Measurements from ENCODE around the gene CRKL. TPM values are rescaled to one million over a fixed set of nuclear protein-coding genes. Genes with fewer than 3 reads are reported as not detected.
"Not testable (repeated sequence)": the region's sequence is repeated elsewhere in the genome, so short reads cannot be mapped to it uniquely, and the experiment has no call there.

The CRKL gene, protein sequence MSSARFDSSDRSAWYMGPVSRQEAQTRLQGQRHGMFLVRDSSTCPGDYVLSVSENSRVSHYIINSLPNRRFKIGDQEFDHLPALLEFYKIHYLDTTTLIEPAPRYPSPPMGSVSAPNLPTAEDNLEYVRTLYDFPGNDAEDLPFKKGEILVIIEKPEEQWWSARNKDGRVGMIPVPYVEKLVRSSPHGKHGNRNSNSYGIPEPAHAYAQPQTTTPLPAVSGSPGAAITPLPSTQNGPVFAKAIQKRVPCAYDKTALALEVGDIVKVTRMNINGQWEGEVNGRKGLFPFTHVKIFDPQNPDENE
- total RNA-seq: 54.1 TPM

DNA sequence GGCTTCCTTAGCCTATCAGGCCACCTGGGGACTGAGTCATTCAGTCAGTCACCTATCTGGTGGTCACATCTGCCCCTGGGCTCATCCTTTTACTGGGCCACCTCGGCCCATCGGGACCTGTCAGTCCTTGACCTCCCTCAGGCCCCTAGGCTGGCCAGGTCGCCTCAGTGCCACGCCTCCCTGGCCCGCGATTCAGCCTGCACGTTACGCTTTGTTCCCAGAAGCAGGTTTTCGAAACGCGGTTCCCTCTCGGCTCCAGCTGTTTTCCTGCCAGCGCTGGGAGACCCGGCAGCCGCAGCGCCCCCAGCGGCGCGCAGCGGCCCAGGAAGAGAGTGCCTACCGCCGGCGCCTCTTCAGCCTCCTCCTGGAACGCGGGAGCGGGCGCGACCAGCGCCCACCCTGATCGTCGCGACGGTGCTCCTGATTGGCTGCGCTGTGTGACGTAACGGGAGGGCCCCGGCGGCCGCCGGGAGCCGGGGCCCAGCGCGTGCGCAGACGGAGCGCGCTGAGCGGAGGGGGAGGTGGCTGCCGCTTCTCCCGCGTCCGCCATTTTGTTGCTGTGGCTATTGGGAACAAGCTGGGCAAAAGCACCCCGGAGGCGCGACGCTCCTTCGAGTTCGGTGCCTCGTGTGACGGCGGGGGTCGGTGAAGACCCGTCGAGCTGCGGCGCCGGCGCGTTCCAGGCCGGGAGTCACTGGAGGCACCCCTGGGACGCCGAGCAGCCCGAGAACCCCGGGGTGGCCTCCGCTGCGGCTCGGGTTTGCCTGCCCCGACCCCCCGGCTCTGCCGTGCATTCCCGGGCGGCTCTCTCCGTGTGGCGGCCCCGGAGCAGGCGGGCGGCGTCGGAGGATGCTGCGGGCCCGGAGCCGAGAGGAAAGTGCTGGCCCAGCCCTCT is at the start of gene CRKL:
TSS of gene CRKL (plus strand) at position 492 of the 895 bp plus-strand sequence. CDS start 528 bp downstream, outside the sequence.
- DNase-seq (ENCODE audit: low spot score): peak; percentile 98

DNA sequence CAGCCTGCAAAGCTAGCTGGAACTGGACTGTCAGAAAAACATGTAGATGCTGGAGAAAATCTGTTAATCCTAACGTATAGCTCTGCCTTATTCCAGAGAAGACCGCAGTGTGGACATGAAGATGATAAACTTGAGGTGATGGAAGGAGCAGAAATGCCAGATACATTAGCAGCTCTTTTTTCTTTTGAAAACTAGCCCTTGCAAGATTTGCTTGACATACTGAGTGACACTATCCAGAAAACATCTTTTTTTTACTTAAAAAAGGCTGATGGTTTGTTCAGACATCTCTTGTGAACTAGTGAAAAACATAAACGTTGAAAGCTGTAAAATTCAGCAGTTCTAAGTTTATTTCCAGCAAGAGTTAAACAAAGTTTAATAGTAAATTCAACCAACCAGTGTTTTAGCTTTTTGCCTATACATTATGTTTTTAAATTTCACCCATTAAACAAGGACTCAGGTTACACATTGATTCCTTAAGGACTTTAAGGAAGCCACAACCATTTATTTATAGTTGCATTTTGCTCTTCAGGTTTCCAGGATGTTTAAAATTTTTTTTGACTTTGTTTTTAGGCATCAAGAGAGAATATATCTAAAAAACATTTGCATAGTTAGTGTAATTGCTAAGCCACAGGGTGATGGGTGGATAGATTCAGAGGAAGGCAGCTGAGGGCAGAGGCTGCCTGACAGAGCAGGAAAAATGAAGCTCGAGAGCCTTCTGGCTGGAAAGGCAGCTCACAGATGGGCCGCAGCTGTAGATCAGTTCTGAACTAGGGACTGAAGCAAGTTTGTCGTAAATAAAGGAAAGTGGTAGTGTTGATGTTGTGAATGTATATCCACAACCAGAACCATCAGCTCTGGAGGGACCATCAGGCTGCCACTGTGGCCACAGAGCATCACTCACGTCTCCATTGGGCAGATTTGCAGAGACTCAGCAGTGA is 48.9 kb upstream of the CRKL start:
- no peak for DNase-seq (ENCODE audit: low spot score)

DNA sequence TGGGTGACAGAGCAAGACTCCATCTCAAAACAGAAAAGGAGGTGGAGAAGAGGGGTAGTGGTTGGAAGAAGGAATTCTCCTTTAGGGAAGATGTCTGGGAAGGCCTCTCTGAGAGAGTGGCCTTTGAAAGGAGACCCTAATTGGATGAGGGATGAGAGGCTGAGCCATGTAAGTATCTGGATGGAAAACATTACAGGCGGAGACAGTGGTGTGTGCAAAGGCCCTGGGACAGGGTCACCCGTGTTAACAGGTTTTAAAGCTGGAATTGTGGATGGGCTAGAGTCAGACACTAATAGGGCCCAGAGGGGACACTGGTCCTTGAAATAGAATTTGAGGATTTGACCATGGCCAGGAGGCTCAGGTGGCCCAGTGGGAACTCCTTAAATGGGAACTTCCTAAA is 48.0 kb upstream of the CRKL start:
- no peak for DNase-seq (ENCODE audit: low spot score)

DNA sequence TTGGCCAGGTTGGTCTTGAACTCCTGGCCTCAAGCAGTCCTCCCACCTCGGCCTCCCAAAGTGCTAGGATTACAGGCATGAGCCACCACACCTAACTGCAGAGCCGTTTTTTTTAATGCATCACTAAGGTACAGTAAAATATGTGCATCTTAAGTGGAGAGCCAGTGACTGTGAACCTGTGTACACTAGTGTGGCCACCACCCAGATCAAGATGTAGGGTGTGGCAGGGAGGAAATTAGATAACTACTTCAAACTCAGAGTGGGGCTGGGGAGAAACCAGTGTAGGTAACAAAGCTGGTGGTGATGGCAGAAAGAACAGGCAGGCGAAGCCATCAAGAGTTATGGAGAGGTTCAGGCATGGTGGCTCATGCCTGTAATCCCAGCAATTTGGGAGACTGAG is 44.0 kb upstream of the CRKL start:
- DNase-seq (ENCODE audit: low spot score): no peak

DNA sequence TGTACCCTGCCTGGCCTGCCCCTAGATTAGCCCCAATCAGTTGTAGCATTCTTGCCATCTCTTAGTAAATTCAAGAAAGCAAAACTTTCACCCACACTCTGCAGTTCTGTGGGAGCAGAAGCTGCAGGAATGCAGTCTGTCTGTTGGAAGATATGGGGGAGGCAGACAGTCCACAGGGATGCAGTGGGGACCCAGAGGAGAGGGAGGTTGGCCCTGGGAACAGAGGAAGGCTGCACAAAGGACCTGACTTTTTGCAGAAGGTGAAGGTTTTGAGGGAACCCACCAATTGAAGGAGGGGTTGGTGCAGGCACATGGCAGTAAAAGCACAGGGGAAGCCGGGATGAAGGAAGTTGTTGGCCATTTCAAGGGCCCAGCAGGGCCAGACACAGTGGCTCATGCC is 41.9 kb upstream of the CRKL start:
- no peak for DNase-seq (ENCODE audit: low spot score)

DNA sequence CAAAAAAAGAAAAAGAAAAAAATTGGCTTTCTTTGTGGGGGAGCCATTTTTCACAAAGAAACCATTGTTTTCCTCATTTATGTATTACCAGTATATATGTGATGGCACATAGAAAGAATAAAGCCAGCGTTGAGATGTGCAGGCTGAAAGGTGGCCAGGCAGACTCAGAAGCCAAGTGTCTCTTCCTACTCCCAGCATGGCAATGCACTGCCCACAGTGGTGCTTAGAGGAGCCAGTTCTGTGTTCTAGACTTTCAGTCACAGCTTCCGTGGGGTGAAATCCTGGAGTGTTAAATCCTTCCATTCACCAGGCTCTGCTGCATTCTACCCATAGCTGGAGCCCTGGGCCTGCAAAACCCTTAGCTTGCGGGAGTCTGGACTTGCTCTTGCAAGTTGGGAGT is 39.5 kb upstream of the CRKL start:
- no peak for DNase-seq (ENCODE audit: low spot score)

DNA sequence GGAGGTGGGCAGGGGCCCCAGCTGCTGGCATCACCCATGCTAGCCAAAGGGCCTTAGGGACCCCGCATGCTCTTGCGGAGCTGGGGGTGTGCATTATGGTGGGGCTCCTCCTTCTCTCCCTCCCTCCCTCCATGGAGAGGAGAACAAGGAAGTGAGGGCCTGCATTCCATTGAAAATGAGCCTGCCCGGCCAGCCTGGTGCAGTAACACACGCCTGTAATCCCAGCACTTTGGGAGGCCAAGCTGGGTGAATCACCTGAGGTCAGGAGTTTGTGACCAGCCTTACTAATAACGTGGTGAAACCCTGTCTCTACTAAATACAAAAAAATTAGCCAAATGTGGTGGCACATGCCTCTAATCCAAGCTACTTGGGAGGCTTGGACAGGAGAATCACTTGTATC is 36.0 kb upstream of the CRKL start:
- DNase-seq (ENCODE audit: low spot score): no peak

DNA sequence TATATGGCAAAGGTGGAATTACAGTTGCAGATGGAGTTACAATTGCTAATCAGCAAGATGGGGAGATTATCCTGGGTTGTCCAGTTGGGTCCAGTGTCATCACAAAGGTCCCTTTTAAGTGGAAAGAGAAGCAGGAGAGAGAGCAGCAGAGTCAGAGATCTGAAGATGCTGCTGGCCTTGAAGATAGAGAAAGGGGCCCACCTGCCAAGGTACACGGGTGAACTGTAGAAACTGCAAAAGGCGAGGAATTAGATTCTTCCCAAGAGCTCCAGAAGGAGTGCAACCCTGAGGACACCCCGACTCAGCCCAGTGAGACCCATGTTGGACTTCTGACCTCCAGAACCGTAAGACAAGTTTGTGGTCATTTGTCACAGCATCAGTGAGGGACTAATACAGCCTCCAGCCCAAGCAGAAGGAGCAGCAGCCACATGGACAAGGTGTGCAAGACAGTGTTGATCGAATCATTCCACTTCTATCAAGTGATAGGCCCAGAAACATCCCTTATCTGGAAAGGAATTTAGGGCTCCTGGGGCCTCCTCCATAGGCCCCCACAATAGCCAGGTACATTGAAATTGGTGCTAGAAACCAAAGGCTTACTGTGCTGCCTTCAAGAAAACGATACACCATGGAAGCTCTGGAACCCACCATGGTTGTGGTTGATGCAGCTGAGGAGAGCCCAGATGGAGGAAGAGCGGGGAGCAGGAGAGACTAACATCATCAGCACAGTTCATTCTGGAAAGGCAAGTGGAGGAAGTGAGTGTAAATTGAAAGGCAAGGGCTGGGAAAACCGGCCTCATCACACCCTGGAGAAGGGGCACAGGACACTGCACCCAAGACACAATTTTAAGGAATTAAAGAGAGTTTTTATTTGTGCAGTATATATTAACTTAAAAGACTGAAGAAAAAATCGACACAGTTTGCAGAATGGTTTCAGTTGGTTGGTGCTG is 35.1 kb upstream of the CRKL start:
- DNase-seq (ENCODE audit: low spot score): no peak

DNA sequence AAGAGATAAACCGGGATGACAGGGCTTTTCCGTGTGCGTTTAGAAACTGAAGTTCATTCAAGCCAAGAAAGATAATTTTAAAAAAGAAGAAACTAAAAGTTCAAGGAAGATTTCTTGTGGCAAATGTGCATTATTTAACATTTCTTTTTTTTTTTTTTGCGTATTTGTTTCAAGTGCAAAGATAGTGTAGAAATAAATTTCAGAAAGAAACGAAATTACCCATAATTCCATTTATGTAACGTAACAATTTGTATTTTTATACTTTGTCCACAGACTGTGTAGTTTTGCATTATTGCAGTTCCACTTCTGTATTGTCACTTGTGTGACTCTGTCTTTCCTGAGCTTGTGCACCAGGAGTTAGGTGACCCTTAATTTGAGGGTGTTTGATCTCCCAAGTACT is 34.4 kb upstream of the CRKL start:
- DNase-seq (ENCODE audit: low spot score): no peak

DNA sequence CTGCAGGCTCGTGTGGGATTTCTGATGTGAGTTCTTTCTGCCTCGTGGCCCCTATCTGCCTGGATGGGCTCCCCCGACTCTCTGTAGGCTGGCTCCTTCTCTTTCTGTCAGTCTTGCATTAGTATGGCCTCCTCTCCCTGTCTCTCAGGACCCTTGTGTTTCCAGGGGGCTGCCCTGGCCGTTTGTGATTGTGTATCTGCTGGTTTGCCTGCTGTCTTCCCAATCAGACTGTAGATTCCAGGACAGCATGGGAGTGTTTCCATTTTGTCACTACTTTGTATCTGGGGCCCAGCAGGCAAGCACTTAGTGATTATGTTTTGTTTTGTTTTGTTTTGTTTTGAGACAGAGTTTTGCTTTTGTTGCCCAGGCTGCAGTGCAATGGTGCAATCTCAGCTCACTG is 32.8 kb upstream of the CRKL start:
- DNase-seq (ENCODE audit: low spot score): no peak

DNA sequence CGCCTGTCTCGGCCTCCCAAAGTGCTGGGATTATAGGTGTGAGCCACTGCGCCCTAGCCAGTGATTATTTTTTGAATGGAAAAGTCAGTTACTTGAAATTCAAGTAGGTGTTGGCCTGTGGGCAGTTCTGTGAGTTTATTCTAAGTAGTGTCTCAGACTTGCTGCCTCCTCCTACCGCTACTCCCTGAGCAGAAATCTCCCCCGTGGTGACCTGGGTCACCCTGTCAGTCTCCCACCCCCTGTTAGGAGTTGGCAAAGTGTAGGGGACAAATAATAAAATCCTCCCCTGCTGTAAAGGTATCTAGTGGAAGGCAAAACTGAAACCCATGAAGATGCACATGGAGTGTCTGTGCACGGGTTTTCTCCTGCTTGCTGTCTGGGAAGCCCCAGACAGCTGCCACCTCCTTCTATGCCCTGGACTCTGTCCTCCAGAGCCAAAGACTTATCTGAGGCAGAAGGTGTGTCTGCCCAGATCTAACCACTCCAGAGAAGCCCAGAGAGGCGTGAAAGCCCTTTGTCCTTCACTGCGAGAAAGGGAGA is 32.1 kb upstream of the CRKL start:
- no peak for DNase-seq (ENCODE audit: low spot score)

DNA sequence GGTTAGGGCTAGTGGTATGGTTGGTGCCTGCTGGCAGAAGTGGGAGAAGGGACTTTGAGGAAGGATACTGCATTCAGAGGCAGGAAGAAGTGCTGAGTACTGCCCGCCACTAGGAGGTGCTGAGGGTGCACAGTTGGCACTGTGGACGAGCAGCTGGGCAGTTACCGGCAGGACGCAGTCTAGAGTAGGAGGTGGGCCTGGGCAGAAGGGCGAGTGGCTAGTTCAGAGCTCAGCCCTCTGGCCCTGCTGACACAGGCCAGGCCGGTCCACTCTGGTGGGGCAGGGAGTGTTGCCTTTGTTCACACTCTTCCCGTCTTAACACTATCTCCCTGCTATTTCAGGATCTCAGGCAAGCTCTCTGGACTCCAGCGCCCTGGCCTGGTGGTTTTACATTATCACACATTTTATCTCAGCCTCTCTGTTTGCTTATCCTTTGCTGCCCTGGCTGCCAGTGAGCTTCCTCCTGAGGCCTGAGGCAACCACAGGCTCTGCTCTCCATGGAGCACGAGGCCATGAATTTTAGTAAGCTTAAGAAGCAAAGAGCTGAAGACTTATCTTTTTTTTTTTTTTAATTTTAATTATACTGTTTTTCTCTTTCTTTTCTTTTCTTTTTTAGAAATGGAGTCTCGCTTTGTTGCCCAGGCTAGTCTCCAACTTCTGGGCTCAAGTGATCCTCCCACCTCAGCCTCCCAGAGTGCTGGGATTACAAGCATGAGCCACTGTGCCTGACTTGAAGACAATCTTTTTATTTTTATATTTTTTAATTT is 31.5 kb upstream of the CRKL start:
- peak; percentile 86 for DNase-seq (ENCODE audit: low spot score)

DNA sequence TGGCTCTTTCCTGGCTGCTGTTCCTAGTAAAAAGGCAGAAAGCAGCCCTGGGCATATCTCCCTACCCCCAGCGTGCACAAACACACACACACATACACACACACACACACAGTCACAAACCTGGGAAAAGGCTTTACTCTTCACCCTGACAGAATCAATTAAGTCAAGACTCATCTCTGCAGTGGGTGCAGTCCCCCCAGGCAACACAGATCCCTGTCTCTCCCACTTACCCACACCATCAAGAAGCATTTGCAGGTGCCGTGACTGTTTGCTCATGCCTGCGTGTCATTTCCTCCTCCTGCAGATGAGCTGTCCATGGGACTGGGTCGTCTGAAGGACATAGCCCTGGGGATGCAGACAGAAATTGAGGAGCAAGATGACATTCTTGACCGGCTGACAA is 29.8 kb upstream of the CRKL start:
- DNase-seq (ENCODE audit: low spot score): no peak

DNA sequence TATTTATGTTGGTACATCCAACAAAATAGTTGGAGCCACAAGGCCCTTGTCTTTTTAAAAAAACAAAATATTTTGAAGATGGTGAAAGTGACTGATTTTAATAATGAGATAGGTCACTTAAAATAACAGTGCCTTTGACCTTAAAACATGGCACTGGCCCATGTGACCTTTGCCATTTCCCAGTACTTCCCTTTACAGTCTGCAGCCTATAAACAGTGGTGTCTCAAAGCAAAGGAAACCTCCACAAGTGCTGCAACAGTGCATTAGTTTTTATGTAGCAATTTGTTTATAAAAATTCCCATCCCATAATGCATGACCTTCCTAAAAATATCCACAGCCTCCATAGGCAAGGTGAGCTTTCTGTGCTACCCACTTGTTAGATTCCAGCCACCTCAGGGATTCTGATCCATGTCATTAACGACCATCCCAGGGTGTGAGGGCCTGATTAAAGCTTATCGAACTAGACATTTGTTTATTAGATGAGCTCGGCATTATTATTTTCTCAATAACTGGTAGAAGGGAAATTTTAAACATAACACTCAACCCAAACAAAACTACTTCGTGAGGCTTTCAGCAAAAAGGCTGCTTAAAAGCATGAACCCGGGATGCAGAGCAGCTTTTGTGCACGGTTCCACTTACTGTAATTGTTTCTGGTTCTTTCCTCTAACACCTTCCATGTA is 28.0 kb upstream of the CRKL start:
- no peak for DNase-seq (ENCODE audit: low spot score)

DNA sequence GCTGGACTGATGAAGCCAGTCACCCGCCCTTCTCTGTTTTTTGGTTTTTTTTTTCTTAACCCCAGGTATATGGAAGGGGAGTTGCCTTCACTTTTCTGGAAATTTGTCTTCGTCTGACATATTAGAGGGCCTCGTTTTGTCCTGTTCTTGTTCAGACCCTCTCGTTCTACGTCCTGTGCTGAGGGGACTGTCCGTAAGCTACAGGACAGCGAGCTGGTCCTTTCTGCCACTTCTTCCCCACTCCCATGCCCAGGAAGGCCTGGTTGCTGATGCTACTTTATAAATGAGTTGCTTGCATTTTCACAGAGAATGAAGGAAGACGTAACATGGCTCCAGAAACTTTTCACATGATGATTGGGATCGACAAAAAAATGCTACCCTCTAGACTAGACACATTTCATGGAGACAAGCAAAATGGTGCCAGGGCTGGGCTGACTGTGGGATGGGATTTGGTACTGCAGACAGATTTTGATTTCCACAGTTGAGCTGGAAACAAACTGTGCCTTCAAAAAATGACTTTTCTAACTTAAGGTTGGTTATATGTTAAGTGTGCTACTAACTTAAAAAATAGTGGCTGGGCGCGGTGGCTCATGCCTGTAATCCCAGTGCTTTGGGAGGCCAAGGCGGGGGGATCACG is 27.2 kb upstream of the CRKL start:
- no peak for DNase-seq (ENCODE audit: low spot score)

DNA sequence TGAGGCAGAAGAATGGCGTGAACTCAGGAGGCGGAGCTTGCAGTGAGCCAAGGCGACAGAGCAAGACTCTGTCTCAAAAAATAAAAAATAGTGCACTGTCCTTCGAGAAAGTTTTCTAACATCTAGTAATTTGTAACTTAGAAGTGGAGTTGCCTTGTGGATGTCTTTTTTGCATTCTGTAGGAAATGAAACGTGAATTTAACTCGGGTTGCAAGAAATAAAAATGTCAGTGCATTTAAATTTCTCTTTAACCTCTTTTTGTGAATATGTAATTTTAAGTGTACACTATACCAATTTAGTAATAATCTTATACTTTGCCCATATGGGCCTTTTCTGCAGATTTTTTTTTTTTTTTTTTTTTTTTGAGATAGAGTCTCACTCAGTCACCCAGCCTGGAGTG is 26.2 kb upstream of the CRKL start:
- no peak for DNase-seq (ENCODE audit: low spot score)

DNA sequence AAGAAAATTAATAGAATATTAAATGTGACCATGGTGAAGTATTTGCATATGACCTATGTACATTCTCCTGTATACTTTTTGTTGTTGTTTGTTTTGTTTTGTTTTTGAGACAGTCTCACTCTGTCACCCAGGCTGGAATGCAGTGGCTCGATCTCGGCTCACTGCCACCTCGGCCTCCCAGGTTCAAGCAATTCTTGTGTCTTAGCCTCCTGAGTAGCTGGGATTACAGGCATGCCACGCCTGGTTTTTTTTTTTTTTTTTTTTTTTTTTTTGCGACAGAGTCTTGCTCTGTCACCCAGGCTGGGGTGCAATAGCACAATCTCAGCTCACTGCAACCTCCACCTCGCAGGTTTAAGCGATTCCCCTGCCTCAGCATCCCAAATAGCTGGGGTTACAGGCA is 19.5 kb upstream of the CRKL start:
- DNase-seq (ENCODE audit: low spot score): not testable (repeated sequence)

DNA sequence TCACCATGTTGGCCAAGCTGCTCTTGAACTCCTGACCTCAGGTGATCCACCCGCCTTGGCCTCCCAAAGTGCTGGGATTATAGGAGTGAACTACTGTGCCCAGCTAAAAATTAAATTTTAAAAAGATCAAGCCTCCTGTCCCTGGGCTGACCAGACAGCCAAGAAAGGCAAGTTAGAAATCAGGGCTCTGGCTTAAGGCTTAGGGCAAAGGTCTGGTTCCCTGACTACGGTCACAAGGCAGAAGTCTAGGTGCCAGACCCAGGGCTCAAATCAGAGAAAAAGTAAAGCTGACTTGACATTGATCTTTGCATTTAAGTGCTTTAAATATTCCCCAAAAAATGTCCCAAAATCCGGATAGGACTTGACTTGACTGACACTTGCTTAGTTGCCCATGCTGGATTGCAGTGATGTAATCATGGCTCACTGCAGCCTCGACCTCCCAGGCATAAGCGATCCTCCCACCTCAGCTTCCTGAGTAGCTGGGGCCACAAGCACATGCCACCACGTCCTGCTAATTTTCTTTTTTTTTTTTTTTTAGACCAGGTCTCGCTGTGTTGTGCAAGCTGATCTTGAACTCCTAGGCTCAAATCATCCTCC is 17.3 kb upstream of the CRKL start:
- DNase-seq (ENCODE audit: low spot score): no peak
